Measurements from ENCODE around the gene CENPQ.

DNA sequence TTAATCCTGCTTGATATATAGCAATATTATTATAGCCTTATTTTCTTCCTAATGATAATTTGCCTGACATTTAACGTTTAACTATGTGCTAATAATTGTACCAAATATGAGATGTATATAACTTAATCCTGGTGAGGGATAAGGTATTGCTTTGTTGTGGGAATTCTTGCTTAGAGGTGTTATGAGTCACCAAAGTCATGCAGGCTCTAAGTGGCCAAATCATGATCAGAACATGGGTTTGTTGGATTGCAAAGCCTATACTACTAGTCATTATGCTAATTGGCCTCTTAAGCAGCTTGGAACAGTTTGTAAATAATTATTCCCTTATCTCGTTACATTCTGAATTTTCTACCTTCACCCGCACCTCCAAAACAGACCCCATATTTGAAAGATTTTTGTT is 65.4 kb downstream of the CENPQ start:
- TF ChIP-seq, protein P1, sequence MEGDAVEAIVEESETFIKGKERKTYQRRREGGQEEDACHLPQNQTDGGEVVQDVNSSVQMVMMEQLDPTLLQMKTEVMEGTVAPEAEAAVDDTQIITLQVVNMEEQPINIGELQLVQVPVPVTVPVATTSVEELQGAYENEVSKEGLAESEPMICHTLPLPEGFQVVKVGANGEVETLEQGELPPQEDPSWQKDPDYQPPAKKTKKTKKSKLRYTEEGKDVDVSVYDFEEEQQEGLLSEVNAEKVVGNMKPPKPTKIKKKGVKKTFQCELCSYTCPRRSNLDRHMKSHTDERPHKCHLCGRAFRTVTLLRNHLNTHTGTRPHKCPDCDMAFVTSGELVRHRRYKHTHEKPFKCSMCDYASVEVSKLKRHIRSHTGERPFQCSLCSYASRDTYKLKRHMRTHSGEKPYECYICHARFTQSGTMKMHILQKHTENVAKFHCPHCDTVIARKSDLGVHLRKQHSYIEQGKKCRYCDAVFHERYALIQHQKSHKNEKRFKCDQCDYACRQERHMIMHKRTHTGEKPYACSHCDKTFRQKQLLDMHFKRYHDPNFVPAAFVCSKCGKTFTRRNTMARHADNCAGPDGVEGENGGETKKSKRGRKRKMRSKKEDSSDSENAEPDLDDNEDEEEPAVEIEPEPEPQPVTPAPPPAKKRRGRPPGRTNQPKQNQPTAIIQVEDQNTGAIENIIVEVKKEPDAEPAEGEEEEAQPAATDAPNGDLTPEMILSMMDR (IDR thresholded peaks at IDR 0.05 in 2 of 3, conservative IDR thresholded peaks at IDR 0.05 in 1 of 3; ENCODE audit: borderline replicate concordance in 1 of 3, insufficient read depth in 1 of 3, low read depth in 2 of 3, low read length in 2 of 3) = no peak
- TF ChIP-seq POLR2A (IDR thresholded peaks at IDR 0.05; ENCODE audit: borderline replicate concordance, extremely low read depth, insufficient read depth, insufficient read length) = no peak
- TF ChIP-seq, protein P2, sequence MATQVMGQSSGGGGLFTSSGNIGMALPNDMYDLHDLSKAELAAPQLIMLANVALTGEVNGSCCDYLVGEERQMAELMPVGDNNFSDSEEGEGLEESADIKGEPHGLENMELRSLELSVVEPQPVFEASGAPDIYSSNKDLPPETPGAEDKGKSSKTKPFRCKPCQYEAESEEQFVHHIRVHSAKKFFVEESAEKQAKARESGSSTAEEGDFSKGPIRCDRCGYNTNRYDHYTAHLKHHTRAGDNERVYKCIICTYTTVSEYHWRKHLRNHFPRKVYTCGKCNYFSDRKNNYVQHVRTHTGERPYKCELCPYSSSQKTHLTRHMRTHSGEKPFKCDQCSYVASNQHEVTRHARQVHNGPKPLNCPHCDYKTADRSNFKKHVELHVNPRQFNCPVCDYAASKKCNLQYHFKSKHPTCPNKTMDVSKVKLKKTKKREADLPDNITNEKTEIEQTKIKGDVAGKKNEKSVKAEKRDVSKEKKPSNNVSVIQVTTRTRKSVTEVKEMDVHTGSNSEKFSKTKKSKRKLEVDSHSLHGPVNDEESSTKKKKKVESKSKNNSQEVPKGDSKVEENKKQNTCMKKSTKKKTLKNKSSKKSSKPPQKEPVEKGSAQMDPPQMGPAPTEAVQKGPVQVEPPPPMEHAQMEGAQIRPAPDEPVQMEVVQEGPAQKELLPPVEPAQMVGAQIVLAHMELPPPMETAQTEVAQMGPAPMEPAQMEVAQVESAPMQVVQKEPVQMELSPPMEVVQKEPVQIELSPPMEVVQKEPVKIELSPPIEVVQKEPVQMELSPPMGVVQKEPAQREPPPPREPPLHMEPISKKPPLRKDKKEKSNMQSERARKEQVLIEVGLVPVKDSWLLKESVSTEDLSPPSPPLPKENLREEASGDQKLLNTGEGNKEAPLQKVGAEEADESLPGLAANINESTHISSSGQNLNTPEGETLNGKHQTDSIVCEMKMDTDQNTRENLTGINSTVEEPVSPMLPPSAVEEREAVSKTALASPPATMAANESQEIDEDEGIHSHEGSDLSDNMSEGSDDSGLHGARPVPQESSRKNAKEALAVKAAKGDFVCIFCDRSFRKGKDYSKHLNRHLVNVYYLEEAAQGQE (IDR thresholded peaks at IDR 0.05; ENCODE audit: low read depth) = no peak
